GM12865 (cell line): ENCODE data around the gene FCRLB.

Experiments used
- DNase-seq: peaks from one replicate; pipeline ENCODE4 v3.0.0; 2010; ENCODE audit warnings: low read depth
- H3K4me3 ChIP-seq: 2 replicates; pipeline ENCODE4 v1.5.1; 2011; ENCODE audit warnings: mild to moderate bottlenecking, low read depth, low read length, control low read depth
- TF ChIP-seq, protein P1 (sequence below): IDR thresholded peaks from 2 replicates; pipeline ENCODE4 v1.5.1; 2011; ENCODE audit warnings: low read length, control low read depth, low read depth, inconsistent platforms; ENCODE audit not compliant: insufficient read depth; ENCODE audit errors: missing control alignments

Gene FCRLB

DNA sequence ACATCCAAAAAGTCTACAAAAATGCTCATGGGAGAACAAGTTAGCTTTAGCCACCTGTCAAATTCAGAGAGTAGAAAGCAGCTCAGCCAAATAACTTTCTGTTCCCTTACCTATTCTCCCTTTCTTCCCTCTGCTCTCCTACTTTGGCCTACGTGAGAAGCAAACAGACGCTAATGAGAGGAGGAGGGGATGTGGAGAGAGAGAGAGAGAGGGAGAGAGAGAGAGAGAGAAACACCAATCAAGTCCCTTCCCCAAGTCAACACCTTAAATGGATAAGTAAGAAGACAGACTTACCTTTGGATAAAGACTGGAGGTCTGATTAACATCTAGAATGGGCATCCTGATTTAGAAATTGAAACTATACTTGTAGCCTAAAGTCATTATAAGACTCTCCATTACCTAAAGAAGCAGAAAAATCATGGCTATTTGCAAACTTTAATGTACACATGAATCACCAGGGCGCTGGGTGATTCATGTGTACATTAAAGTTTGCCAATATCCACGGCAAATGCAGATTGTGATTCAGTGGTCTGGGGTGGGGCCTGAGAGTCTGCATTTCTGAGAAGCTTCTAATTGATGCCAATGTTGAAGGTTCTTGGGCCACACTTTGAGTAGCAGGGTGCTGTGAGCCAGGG, 15.1 kb downstream of the FCRLB start:
- peak; percentile 43 for DNase-seq
- TF ChIP-seq, protein P1, sequence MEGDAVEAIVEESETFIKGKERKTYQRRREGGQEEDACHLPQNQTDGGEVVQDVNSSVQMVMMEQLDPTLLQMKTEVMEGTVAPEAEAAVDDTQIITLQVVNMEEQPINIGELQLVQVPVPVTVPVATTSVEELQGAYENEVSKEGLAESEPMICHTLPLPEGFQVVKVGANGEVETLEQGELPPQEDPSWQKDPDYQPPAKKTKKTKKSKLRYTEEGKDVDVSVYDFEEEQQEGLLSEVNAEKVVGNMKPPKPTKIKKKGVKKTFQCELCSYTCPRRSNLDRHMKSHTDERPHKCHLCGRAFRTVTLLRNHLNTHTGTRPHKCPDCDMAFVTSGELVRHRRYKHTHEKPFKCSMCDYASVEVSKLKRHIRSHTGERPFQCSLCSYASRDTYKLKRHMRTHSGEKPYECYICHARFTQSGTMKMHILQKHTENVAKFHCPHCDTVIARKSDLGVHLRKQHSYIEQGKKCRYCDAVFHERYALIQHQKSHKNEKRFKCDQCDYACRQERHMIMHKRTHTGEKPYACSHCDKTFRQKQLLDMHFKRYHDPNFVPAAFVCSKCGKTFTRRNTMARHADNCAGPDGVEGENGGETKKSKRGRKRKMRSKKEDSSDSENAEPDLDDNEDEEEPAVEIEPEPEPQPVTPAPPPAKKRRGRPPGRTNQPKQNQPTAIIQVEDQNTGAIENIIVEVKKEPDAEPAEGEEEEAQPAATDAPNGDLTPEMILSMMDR = no peak
- peak overlapping the region; percentile 25 for H3K4me3 ChIP-seq

DNA sequence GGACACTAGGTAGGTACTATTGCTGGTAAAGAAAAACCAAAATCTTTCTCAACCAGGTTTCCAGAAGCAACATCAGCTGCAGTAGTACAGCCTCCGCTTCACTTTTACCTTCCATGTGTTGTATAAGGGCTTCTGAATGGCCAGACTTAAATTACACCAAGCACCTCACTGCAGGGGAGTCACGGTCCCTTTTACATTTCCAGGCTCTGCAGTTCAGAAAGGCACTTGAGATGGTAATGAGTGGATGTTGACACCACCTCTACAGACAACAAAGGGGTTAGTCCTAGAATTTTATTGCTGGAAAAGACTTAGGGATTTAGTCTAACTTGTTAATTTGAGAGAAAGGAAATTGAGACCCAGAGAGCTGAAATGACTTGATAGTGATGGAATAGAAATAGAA, 16.3 kb downstream of the FCRLB start:
- DNase-seq = no peak
- no peak overlapping the region for H3K4me3 ChIP-seq
- TF ChIP-seq, protein P1 = no peak

DNA sequence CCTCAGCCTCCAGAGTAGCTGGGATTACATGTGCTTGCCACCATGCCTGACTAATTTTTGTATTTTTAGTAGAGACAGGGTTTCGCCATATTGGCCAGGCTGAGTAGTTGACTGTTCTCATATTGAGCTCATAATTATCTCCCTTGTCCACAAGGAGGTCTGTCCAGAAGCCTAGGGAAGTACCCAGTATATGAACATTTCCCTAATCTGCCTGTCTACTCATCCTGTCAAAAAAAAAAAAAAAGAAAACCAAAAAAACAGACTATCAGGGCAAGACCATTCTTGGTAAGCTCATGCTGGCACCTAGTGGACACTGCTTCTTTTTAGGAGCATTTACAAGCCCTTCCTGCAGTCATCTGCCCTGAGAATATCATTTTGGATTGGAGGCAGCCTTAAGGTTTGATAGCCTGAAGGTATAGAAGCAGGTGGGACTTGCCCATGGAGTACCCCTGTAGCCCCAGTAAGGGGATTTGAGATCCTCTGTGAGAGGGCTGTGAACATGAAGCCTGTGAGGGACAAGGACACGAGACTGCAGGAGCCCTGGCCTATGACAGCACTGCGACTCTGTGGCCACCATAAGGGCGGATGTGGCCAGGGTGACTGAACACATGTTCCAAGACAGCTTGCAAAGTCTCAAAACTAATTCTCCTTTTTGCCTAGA, 17.4 kb downstream of the FCRLB start:
- H3K4me3 ChIP-seq = no peak overlapping the region; the same call in 1 of the 2 replicates
- peak; percentile 95 for DNase-seq
- TF ChIP-seq, protein P1 = peak; percentile 58

DNA sequence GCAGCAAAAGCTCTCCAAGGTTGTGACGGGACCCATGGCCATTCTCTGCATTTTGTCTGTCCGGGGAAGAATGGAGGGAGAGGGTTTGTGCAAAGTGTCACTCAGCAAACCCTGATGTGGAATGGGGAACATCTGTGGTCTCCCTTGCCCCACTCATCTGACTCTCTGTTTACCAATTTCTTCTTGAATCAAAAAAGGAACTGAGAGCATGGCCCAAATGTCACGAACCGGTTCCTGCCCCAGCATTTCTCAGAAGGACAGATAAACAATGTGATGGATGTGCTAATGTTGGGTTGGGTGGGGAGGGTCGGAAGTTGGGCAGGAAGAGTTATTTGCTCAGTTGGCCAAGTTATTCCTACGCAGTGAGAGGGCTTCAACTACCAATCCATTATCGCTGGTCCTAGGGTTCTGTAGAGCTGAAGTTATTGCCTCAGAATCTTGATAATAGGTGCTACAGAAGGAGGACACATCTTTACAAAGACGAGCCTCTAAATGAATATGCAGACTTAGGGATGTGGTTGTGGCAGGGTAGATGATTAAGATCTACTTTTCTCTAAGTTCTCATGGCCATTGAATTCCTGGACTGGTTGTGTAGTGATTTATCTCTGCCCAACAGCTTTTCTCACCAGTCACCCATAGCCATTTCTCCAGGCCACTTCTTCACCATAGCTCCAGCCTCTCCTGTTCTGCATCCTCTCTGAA, 18.7 kb downstream of the FCRLB start:
- peak; percentile 87 for DNase-seq
- TF ChIP-seq, protein P1 = no peak

DNA sequence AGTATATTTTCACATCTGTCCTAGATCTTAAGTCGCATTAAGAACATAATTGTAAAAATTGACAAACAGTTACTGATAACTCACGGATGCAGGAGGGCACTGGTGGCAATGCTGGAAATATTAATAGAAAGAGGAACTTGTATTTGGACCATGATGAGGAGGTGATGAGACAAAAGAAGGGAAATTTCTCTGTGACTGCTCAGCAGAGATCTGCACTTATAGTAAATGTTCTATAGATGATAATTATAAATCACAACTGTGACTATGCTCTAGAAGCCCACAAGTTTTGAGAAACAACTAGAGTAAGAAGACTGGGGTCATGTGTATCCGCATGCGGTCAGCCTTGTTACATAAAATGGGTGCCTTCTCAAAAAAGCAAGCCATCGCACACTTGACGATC, 19.6 kb downstream of the FCRLB start:
- no peak for DNase-seq
- TF ChIP-seq, protein P1 = no peak
- no peak overlapping the region for H3K4me3 ChIP-seq

More for the DNA sequence above, 18.7 kb downstream of the FCRLB start:
- H3K4me3 ChIP-seq = peak overlapping the region; percentile 30; the same call in 1 of the 2 replicates

DNA sequence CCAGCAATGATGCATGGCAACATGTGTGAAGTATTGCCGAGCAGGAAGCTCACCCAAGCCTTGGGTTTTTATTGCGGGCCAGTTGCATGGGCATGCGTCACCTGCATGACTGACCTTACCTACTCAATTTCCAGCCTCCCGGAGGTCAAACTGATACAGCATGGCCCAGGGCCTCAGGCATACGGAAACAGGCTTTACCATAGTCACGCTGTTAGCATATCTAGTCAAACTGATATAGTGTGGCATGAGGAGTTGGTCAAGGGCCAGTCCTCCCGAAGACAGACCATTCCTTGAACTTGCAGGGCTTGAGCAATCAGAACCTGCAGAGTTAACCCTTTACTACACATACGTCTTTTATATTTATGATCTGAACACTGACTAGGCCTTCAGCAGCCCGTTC, 21.9 kb downstream of the FCRLB start:
- TF ChIP-seq, protein P1 = no peak
- H3K4me3 ChIP-seq = no peak overlapping the region
- no peak for DNase-seq
